HG02973 (cell line): ENCODE results near the gene CTU1.

Experiments
- ATAC-seq: cut with Tn5 transposase; IDR thresholded peaks from one replicate; pipeline ENCODE4 v1.9.1; 2021; ENCODE audit warnings: moderate library complexity; ENCODE audit not compliant: unreplicated experiment

CTU1 gene

DNA sequence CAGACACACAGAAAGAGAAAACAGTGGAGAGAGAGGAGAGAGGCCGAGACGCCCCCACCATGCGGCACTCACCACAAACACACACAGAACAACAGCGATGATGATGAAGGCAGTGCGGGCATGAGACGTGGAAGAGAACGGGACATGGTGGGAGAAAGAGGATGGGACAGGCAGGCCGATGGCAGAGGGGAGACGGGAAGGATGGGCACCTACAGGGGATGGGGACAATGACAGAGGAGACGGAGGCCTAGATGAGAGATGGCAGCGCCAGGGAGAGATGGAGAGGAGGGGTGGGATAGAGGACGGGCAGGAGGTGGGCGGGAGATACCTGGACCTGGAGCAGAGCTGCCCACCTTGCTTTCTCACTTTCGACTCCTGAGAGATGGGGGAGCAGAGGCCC is 24.4 kb downstream of the CTU1 start:
- ATAC-seq, result no peak

DNA sequence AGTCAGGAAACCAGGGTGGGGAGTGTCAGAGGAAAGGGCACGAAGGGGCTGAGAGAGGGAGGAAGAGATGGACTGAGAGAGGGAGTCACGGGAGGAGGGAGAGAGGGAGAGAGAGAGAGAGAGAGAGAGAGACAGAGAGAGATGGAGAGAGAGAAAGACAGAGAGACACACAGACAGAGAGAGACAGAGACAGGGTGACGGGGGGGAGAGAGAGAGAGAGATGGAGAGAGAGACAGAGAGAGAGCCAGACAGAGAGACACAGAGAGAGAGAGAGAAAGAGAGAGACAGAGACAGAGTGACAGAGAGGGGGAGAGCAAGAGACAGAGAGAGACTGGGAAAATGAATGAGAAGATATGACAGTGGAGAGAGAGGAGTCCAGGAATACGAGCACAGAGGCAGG is 25.0 kb downstream of the CTU1 start:
- ATAC-seq, result no peak

DNA sequence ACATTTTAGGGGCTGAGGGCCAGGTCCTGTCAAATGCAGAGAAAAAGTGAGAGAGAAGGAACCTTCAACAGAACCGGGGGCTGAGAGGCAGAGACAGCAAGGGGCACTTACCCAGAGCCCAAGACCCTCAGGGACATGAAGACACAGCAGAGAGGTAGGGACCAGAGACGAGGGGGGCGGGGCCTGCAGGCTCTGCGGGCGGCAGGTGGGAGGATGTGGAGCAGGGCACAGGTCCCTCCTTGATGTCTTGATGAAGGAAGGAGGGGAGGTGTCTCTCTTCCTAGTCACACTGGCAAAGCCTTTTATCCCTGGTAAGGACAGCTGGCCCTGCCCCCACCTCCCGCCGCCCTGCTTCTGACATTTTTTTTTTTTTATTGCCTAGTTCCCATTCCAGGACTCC is 25.6 kb downstream of the CTU1 start, which contains the start of gene KLK14:
KLK14 (minus strand) TSS at position 277 of the 400 bp plus-strand sequence; CDS start at position 4, 273 bp downstream.
- ATAC-seq, result no peak

DNA sequence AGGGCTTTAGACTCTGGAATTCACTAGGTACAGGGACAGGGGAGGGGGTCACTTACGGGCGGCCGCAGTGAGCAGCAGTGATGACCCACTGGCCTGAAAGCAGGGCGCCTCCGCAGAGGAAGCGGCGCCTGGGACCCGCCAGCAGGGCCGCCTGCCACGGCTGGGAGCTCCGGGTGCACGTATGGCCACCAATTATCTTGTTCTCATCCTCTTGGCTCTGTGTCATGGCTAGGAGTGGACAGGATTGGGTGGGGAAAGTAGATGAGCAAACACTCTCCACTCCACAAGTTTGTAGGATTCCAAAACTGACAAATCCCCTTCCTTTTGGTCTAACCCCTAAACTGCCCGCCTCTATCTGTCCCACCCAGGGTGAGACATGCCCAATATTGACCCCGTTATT is 26.7 kb downstream of the CTU1 start:
- no peak for ATAC-seq

DNA sequence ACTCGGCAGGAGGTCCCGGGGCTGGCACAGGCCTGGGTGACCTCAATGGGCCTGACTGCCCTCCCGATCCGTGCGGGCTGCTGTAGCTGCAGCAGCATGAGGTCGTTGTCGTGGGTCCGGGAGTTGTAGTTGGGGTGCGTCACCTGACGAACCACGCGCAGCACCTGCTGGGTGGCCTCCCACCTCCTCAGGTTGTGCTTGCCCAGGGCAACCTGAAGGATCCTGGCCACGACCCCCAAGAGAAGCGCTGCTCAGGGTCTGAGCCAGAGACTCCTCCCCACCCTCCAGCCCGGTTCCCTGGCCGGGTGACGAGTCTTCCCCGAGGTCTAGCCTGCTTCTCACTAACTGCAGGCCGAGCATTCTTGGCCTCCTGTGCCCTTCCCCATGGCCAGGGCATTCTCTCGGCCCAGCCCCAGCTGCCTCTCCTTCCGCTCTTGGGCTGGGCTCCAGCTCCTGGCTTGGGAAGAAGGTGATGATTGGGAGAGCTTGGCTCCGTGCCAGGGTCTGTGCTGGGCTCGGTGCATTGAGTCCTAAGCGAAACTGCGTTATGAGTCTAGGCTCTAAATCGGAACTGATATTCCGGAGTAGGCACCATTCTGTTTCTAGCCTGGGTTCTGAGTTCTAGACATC is 28.6 kb downstream of the CTU1 start:
- ATAC-seq, result no peak

DNA sequence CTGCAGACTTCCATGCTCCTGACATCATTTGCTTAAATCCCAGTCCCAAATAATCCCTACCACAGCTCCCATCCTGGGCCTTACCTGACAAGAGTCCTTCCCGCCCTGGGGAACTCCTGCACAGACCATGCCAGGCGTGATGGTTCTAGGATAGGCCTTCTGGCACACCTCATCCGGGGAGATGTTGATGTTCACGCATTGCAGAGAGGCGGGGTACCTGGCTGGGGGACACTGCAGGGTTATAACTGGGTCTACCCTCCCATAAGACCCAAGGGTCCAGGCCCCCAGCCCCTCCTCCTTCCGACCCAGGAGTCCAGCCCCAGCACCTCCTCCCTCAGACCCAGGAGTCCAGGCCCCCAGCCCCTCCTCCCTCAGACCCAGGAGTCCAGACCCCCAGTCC is 29.5 kb downstream of the CTU1 start:
- no peak for ATAC-seq

DNA sequence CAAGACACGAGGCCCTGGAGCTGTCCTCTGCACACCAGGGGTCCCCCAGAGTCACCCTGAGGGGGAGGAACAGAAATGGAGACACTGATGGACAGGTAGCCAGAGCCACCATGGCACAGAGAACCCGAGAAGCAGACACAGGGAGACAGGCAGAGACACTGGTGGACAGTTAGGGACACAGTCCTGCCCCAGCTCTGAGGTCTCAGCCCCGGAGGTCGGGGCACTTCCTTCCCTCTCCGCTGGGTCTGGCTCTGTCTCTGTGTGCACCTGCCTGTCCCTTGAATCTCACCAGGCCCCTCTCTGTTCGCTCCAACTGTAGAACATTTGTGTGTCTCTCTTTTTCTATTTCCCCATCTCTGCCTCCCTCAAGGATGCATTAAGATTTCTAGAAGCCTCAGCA is 30.1 kb downstream of the CTU1 start:
- no peak for ATAC-seq

DNA sequence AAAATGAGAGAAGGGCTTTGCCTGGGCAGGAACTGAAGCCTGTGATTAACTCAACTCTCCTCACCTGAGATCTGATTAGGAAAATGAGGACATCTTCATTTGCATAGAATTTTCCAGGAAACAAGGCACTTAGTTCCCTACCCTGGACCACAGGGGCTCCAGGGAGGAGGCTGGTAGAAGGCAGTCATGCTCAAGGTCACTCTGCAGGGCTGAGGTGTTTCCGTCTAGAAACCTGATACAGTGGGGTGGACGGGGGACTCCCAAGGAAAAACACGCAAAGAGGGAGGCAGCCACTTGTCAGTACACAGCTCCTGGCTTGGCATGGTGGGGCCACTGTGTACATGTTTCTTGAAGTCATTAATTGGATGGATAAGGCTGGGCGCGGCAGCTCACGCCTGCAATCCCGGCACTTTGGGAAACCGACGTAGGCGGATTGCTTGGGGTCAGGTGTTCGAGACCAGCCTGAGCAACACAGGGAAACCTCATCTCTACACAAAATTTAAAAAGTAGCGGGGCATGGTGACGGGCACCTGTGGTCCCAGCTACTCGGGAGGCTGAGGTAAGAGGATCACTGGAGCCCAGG is 31.5 kb downstream of the CTU1 start:
- ATAC-seq, result no peak

DNA sequence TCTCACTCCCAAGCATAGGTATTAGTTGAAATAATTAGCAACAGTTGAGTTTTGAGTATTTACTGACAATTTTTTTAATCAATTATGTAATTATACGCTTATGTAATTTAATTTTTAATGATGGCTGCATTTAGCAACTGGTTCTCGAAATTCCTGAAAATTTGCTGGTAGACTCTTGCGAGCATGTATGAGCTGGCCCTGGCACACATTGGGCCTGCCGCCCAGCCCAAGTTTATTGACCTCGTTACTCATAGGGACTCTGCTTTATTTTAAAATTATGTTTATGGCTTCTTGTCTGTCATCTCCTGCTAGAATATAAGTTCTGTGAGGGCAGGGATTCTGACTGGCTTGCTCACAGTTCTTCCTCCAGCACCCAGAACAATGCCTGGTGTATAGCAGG is 32.2 kb downstream of the CTU1 start:
- no peak for ATAC-seq

DNA sequence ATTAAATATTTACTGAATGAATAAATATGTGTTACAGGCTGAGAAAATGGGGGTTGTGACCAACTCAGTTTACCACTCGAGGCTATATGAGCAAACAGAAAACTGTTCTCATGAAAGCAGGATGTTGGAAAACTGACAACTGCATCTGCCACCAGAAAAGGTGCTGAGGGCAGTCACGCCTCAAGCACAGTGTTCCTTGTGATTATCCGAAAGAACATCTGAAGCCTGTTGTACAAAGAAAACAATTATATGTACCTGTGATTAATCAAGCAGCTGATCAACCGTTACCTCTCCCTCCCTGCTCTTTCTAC is 37.2 kb downstream of the CTU1 start:
- no peak for ATAC-seq

DNA sequence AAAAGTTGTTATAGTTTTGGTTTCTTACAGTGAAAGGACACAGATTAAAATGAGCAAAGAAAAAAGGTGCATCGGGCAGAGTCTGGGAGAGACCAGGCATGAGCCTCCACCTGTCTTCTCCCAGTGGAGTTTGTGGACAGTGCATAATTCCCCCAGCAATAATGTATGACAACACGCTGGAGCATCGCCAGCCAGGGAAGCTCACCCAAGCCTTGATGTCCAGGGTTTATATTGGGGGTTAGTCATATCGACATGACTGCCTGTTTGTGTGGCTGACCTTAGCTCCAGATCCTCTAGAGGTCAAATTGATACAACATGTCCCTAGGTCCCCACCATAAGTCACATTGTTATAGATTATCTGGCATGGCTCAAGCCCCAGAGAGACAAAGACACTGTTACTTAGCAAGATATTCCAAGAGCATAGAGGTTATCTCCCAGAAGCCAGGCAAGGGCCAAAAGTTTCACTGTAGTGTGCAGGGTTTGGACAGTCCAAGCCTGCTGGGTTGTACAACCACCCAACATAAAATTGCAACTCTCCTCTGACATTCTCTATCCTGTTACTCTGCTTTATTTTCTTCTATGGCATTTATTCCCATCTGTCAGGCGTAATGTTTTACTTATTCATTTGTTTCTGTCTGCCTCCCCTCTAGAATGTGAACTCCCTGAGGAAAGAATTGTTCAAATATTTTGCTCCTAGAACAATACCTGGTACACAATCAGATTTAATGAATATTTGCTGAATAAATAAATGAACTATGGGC is 37.7 kb downstream of the CTU1 start:
- ATAC-seq, result no peak

DNA sequence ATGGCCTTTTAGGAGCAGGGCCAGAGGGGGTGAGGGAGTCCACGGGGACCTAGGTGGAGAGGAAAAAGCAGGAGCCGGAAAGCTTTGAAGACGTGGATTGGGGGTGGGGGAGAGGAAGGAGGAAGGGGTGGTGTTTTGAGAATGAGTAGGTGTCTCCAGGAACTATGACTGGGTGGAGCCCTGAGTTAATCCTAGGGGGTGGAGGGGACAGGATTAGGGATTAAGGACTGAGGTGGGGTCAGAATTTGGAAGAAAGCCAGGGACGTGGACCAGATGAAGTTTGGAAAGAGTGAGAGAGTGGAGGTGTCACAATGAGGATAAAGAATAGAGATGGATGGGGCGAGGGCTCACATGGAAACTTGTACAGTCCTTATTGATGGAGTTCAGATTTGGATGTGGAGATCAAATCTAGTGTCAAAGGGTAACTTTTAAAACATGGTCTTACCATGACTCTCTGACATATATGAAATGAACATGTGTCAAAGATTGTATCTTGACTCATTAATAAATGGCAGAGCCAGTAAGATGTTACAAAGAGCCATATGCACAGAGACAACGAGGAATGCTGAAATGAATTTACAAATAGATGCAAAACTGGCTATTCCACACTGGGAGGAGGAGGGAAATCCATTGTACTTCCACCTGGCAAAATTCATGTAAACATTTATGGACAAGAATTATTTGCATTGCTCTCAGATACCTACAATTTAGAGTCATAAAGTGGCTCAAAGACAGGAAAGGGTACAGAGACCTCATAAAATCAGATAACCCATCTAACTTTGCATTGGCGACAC is 41.6 kb downstream of the CTU1 start:
- no peak for ATAC-seq

DNA sequence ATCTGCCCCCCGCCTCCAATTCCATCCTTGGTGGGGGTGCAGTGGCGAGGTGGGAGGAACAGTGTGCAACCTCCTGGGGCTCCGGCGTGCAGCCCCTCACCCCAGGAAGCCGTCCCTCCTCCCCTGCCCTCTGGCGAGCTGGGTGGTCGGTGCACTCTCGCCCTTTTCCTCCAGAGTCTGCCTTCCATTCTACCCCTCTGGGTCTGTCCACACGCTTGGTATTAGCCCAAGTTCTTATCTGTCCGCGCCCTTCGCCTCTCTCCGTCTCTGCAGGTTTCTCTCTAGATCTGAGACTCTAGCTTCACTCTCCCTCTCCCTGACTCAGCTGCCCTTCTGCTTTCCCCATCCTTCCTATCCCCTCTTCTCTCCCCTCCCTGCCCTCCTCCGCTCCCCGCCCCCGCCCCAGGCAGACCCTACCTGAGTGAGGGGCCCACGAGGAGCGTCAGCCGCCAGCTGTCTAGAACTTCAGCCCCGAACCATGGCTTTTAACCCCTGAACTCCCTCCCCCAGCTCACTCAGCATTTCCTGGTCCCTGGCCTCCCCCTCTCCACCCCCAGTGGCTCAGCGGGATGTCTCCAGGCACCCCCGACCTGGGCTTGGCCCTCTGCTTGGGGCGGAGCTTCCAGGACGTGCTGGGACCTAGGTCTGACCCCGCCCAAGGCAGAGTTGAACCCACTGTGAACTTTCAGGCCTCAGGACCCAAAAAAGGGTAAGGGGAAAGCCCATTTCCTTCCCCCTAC is 42.8 kb downstream of the CTU1 start:
- no peak for ATAC-seq

DNA sequence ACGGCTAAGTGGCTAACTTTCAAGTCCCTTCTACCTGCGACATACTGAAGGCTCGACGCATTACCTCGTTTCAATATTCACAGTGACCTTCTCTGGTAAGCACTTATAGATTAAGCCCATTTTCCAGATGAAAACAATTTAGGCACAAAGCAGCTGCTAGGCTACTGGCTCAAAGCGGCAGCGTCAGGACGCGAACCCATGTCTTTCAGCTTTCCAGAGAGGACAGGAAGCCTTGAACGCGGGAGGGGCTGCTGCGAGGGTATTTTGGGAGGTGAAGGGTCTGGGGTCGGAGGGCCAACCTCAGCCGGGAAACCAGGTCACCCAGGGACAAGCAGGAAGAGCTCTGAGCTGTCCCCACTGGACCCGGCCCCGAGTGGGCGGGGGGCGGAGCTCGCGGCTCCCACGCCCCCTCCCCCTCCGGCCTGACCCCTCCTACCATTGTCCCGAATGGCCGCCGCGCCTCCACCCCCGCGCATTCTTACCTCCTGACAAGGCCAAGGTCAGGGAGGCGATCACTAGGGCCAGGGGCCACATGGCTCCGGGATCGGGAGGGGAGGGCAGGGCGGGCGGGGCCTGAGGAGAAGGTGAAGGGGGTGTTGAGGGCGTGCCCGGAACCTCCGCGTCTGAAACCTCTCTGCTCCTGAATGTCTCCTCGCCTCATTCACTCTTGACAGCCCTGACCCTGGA is 43.5 kb downstream of the CTU1 start, which contains the start of gene KLK13:
KLK13 (minus strand) TSS at position 559 of the 687 bp plus-strand sequence; CDS start at position 534, 25 bp downstream.
- ATAC-seq, result no peak

DNA sequence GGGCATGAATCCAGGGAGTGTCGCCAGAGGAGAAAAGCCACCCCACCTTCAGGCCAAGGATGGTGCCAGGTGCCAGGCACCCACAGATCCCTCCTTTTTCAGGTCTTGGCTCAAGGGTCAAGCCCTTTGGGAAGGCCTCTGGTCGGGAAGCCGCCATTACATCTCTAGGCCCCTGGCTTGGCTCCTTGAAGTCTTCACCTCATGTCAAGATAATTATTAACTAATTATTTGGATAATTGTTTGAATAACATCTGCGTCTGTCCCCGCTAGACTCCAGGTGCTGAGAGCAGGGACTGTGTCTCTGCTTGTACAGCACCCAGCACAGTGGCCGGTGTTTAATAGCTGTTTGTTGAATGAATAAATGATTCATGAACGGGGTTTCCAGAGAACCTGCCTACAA is 44.5 kb downstream of the CTU1 start:
- no peak for ATAC-seq

DNA sequence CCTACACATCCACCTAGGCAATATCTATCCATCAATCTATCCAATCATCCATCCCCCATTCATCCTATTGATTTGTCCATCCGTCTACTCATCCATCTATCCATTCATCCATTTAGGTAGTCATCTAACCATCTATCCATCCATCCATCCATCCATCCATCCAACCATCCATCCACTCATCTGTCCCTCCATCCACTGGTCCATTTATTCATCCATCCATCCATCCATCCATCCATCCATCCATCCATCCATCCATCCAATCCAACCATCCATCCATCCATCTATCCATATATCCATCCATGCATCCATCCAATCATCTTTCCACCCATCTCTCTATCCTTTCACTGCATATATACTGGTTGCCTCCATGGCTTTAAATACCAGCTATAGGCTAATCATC is 47.2 kb downstream of the CTU1 start:
- no peak for ATAC-seq

DNA sequence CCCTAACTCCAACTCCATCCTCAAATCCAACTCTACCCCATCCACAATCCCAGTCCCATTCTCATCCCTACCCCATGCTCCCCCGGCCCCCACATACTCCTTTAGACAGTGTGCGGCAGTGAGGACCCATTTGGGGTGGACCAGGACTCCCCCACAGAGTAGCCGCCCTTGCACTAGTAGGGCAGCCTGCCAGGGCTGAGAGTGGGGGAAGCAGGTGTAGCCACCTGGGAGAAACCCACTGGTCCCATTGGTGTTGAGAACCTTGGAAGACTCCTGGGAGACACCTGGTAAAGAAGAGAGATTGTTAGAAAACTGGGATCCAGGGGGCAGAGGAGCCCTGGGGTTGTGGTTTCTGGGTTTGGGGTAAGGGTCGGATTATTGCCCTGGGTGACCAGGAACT is 47.9 kb downstream of the CTU1 start:
- no peak for ATAC-seq

DNA sequence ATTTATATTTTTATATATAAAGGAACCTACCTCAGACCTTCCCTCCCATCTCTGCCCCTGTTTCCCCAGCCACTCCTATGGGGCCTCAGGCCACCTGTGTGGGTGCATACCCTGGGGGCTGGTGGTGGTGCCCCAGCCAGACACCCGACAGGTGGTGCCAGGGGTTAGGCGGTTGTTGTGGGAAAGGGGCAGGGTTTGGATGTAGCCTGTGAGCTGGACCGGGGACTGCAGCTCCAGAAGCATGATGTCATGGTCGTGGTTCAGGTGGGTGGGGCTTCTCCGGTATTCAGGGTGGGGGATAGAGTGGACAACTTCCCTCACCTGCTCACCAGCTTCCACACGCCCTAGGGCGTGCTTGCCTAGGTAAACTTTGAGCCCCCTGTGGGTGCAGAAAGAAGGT is 48.5 kb downstream of the CTU1 start:
- ATAC-seq, result no peak

DNA sequence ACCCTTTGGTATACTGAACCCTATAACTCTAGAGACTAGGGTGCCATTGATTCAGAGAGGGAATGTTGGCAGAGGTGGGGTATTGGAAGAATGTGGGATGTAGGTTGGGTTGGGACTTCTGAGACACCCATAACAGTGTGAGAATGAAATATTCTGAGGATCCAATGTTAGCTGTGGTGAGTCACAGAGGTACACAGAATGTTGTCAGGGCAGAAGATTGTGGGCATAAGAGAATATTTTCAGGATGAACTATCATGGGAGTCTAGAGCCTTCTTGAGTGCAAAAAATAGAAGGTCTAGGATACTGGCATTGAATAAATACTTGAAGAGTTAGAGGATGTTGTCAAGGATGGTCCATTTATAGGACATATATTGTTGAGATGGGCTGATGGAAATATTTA is 52.3 kb downstream of the CTU1 start:
- ATAC-seq, result no peak
